Left ventricle myocardium inferior (tissue), 1 donor: ENCODE measurements around the gene RAP1A. TPM values are rescaled to one million over a fixed set of nuclear protein-coding genes. Genes with fewer than 3 reads are reported as not detected.

Source experiments
- DNase-seq: peaks from one replicate; pipeline ENCODE4 v3.0.0-alpha.2; 2020
- H3K27ac ChIP-seq: fragments of 200-600 bp; replicated peaks from 2 replicates; pipeline ENCODE4 v1.8.0; 2021
- H3K27me3 ChIP-seq: fragments of 200-600 bp; 2 replicates; pipeline ENCODE4 v1.8.0; 2021; ENCODE audit warnings: low read depth
- H3K36me3 ChIP-seq: fragments of 200-600 bp; 2 replicates; pipeline ENCODE4 v1.8.0; 2021
- H3K4me1 ChIP-seq: fragments of 200-600 bp; 2 replicates; pipeline ENCODE4 v1.8.0; 2021
- H3K4me3 ChIP-seq: fragments of 200-600 bp; 2 replicates; pipeline ENCODE4 v1.8.0; 2021; ENCODE audit warnings: mild to moderate bottlenecking, moderate library complexity
- H3K9me3 ChIP-seq: fragments of 200-600 bp; replicated peaks from 2 replicates; pipeline ENCODE4 v1.8.0; 2021
- intact Hi-C: fragments of 100-400 bp; cut with micrococcal nuclease; formaldehyde crosslinking; loops from one replicate; pipeline ENCODE4 v1.11.0; 2022
- total RNA-seq: library from RNA; stranded (reverse); fragmentation: NEBNext Ultra II Directional; extraction: Animal tissue kit (Norgen Biotek cat#: 25700); gene quantifications from one replicate; pipeline ENCODE4 v1.2.1, GENCODE V29; 2021
- TF ChIP-seq, protein P1 (sequence below): fragments of 200-600 bp; IDR thresholded peaks from 2 replicates; pipeline ENCODE4 v1.8.0; 2021; ENCODE audit warnings: antibody characterized with exemption, mild to moderate bottlenecking, borderline replicate concordance
- donor health status: DM: no; HTN: yes; CAD: no; lungs with severe emphysema.

RAP1A gene
- total RNA-seq, 1 donor from 2014 or later = 112 TPM

- no peaks in the 10 kb centered on the region for H3K27me3 ChIP-seq
- no peak overlapping the region for H3K4me3 ChIP-seq
- no peaks in the 10 kb centered on the region for H3K36me3 ChIP-seq
- intact Hi-C loops = no loop called here
- no peak for DNase-seq
- H3K4me1 ChIP-seq = peaks cover 81% of the 10 kb centered on the region
- TF ChIP-seq, protein P1, sequence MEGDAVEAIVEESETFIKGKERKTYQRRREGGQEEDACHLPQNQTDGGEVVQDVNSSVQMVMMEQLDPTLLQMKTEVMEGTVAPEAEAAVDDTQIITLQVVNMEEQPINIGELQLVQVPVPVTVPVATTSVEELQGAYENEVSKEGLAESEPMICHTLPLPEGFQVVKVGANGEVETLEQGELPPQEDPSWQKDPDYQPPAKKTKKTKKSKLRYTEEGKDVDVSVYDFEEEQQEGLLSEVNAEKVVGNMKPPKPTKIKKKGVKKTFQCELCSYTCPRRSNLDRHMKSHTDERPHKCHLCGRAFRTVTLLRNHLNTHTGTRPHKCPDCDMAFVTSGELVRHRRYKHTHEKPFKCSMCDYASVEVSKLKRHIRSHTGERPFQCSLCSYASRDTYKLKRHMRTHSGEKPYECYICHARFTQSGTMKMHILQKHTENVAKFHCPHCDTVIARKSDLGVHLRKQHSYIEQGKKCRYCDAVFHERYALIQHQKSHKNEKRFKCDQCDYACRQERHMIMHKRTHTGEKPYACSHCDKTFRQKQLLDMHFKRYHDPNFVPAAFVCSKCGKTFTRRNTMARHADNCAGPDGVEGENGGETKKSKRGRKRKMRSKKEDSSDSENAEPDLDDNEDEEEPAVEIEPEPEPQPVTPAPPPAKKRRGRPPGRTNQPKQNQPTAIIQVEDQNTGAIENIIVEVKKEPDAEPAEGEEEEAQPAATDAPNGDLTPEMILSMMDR = no peak
- H3K27ac ChIP-seq = peak overlapping the region; percentile 98
- H3K9me3 ChIP-seq = no peaks in the 10 kb centered on the region
These were observed 2.6 kb downstream of the RAP1A start for GRCh38 chr1:111622166-111622565.

GRCh38 chr1:111624382-111624781 lies 4.8 kb downstream of the RAP1A start:
- no peak for DNase-seq
- Histone ChIP-seq H3K4me1 (peaks cover 96% of the 10 kb centered on the region), H3K9me3 (no peaks in the 10 kb centered on the region), H3K27ac (no peak overlapping the region), H3K36me3 (no peaks in the 10 kb centered on the region), H3K4me3 (no peak overlapping the region), H3K27me3 (no peaks in the 10 kb centered on the region)
- TF ChIP-seq, protein P1 = no peak
- intact Hi-C loops = no loop called here

DNA sequence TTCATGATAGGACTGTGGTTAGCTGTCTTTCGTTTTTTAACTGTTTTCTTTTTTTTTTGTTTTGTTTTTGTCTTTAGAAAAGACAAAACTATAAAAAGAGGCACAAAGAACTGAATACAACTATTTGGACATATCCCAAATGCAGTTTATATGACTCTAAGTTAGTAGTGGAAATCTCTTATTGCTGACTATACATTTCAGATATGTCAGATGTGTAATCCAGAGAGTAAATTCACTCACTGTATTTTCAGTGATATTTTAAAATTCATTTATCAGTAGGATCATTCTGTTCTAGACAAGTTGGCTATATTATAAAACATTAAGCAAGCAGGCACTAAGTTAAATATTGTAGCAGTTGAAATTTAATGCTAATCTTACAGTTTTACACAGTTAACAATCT lies 5.7 kb downstream of the RAP1A start:
- Histone ChIP-seq H3K4me1 (peaks cover 99% of the 10 kb centered on the region), H3K27ac (no peak overlapping the region)
- intact Hi-C loops = no loop called here

GRCh38 chr1:111628153-111628552 lies 8.6 kb downstream of the RAP1A start:
- TF ChIP-seq, protein P1 = no peak
- no peaks in the 10 kb centered on the region for H3K9me3 ChIP-seq
- H3K27ac ChIP-seq = no peak overlapping the region
- no peak for DNase-seq
- intact Hi-C loops = no loop called here
- peaks cover 97% of the 10 kb centered on the region for H3K4me1 ChIP-seq
- no peak overlapping the region for H3K4me3 ChIP-seq
- no peaks in the 10 kb centered on the region for H3K27me3 ChIP-seq
- H3K36me3 ChIP-seq = no peaks in the 10 kb centered on the region

More for the DNA sequence above, 5.7 kb downstream of the RAP1A start:
- no peaks in the 10 kb centered on the region for H3K27me3 ChIP-seq
- no peaks in the 10 kb centered on the region for H3K36me3 ChIP-seq
- H3K9me3 ChIP-seq = no peaks in the 10 kb centered on the region
- TF ChIP-seq, protein P1 = no peak
- no peak for DNase-seq
- H3K4me3 ChIP-seq = no peak overlapping the region

DNA sequence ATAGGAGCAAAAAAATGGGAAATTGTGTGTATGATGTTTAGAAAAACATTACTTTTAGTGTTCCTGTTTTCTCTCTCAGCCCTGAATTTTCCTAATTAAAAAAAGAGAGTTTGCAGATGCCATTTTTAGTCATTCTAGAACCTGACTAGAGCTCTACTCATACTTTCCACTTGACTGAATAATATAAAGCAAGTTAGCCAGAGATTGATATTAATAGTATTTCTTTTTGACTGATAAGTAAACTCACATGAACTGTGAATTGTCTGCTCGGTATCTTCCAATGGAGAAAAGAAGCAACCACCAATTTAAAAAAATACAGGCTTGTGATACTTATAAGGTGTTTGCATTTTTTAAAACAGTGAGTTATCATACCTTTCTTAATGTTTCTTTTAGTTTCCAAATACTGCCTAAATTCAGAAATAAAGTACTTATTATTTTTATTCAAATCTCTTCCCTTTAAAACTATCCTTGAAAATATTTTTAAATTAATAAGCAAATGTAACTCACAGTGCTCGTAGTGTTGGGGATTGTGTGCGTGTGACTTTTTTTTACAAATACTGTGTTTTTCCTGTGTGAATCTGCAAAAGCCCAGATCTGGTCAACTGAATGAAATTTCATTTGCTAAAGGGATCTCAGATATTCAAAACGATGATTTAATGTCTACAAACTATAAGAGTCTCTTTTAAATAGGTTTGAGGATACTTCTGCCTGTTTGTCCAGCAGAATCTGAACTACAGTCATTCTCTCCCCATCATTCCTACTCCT lies 9.8 kb downstream of the RAP1A start:
- Histone ChIP-seq H3K27ac (no peak overlapping the region), H3K9me3 (no peaks in the 10 kb centered on the region), H3K4me3 (no peak overlapping the region), H3K27me3 (no peaks in the 10 kb centered on the region), H3K36me3 (no peaks in the 10 kb centered on the region), H3K4me1 (peaks cover 94% of the 10 kb centered on the region)
- DNase-seq = no peak
- TF ChIP-seq, protein P1 = no peak
- intact Hi-C loops = no loop called here
